Peyer's patch (tissue), 4 donors: ENCODE measurements around the gene FXR1.
"Not testable (repeated sequence)": the region's sequence is repeated elsewhere in the genome, so short reads cannot be mapped to it uniquely, and the experiment has no call there.

Source experiments
- POLR2A ChIP-seq, 2 donors: fragments of 450-650 bp; IDR thresholded peaks; one replicate each; pipeline ENCODE4 v1.5.1; 2017; ENCODE audit warnings: antibody characterized with exemption in 2 of 2, mild to moderate bottlenecking in 2 of 2, moderate library complexity in 2 of 2
- TF ChIP-seq, protein P1 (sequence below), 6 experiments: fragments of 450-650 bp in 4 of 6; fragments of 200-600 bp in 2 of 6; sonication (generic) in 1 of 6; IDR thresholded peaks; one replicate each; pipeline ENCODE4 v1.5.1; 2017 to 2019; ENCODE audit warnings: antibody characterized with exemption in 6 of 6, mild to moderate bottlenecking in 3 of 6, moderate library complexity in 1 of 6

DNA sequence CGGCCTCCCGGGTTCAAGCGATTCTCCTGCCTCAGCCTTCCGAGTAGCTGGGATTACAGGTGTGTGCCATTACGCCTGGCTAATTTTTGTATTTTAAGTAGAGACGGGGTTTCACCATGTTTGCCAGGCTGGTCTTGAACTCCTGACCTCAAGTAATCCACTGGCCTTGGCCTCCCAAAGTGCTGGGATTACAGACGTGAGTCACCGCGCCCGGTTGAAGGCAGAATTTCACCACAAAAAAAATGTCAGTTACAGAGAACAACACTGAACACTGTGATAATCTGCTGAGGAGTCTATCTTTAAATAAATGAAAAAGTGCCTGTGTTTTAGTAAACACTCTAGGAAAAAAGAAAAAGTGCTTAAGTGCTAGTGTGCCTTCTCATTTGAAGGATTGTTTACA lies 73.9 kb downstream of the FXR1 start:
- TF ChIP-seq, protein P1, sequence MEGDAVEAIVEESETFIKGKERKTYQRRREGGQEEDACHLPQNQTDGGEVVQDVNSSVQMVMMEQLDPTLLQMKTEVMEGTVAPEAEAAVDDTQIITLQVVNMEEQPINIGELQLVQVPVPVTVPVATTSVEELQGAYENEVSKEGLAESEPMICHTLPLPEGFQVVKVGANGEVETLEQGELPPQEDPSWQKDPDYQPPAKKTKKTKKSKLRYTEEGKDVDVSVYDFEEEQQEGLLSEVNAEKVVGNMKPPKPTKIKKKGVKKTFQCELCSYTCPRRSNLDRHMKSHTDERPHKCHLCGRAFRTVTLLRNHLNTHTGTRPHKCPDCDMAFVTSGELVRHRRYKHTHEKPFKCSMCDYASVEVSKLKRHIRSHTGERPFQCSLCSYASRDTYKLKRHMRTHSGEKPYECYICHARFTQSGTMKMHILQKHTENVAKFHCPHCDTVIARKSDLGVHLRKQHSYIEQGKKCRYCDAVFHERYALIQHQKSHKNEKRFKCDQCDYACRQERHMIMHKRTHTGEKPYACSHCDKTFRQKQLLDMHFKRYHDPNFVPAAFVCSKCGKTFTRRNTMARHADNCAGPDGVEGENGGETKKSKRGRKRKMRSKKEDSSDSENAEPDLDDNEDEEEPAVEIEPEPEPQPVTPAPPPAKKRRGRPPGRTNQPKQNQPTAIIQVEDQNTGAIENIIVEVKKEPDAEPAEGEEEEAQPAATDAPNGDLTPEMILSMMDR (IDR thresholded peaks at IDR 0.05), result not testable (repeated sequence)
- not testable (repeated sequence) for TF ChIP-seq POLR2A (IDR thresholded peaks at IDR 0.05)
